VCaP (cell line): Measurements from ENCODE around the gene CDH15.

Source experiments
- H3K27ac ChIP-seq: fragments of 450-650 bp; 2 replicates; pipeline ENCODE4 v1.5.1; 2017
- TF ChIP-seq, protein P1 (sequence below): fragments of 450-650 bp; conservative IDR thresholded peaks from 2 replicates; pipeline ENCODE4 v1.5.1; 2017; ENCODE audit warnings: mild to moderate bottlenecking, moderate library complexity

Gene CDH15

DNA sequence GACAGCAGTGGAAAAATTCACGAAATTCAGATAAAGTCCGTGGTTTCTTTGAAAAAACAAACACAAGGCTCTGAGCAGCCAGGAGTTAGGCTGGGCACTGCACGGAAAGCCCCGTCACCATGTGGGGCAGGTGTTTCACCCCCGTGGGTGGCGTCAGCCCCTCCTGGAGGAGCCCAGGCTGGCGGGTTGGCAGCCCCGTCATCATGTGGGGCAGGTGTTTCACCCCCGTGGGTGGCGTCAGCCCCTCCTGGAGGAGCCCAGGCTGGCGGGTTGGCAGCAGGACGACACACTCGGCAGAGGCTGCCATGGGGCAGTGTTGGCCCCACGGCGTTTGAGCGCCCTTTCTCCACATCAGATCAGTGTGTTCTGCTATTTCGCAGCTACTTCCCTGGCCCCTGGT is 39.8 kb upstream of the CDH15 start:
- H3K27ac ChIP-seq = no peak overlapping the region
- TF ChIP-seq, protein P1, sequence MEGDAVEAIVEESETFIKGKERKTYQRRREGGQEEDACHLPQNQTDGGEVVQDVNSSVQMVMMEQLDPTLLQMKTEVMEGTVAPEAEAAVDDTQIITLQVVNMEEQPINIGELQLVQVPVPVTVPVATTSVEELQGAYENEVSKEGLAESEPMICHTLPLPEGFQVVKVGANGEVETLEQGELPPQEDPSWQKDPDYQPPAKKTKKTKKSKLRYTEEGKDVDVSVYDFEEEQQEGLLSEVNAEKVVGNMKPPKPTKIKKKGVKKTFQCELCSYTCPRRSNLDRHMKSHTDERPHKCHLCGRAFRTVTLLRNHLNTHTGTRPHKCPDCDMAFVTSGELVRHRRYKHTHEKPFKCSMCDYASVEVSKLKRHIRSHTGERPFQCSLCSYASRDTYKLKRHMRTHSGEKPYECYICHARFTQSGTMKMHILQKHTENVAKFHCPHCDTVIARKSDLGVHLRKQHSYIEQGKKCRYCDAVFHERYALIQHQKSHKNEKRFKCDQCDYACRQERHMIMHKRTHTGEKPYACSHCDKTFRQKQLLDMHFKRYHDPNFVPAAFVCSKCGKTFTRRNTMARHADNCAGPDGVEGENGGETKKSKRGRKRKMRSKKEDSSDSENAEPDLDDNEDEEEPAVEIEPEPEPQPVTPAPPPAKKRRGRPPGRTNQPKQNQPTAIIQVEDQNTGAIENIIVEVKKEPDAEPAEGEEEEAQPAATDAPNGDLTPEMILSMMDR = no peak

DNA sequence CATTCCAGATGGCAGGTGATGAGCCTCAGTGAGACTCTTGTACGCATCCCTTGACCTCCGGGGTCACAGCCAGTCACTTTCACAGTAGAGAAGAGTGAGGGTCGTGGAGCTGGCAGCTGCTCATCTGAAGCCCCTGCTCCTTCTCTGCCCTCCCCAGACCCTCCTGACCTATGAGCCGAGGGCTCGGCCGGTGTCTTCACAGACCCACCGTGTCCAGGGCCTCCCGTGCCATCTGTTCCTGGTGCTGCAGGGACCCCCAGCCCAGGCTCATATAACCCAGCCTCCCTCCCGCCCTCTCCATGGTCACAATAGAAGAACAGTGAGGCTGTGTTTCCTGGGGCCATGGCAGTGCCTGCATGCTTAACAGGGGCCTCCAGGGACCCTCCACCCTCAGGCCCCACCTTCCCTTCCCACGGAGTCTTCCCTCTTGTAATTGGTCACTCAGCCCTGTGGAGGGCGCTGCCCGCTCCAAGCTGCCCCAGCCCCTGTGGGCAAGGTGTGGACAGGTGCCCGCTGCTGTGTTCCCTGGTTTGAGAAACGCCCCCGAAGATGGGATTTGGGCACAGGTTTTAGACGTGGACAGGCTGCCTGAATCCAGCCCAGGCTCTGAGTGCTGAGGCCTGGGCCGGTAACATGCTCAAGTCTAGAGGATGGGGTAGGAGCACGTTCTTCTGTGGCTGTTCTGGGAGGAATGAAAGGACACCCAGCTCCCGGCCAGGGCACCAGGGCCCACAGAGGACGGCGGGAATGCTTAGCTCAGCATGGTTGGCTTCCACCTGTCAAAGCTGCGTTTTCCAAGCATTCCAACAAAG is 39.1 kb upstream of the CDH15 start:
- no peak overlapping the region for H3K27ac ChIP-seq
- TF ChIP-seq, protein P1 = no peak

DNA sequence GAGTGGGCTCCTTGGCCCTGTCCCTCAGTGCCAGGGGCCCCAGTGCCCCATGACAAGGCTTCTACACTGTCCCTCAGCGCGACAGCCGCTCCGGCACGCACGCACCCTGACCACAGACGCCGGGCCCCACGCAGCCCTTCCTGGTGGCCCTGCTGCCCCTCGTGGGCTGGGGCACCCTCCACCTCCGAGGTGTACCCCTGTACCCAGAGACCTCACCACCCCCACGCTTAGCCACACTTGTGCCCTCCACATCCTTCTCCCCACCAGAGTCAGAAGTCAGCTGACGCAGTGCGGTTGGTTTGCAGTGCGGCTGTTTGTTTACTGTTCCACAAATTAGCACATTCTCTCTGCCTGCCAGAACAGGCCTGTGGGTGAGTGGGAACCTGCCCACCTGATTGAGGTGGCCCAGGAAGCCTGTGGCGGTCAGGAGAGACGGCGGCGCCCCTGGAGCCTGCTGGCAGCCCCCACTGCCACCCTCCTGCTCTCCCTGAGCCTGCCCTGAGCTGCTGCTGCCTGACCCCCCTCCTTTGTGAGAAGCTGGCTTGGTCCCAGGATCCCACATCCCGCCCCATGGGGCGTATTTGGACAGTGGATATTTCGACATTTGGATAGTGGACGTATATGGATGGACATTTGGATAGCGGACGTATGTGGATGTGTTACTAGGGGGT is 38.0 kb upstream of the CDH15 start:
- H3K27ac ChIP-seq = no peak overlapping the region
- TF ChIP-seq, protein P1 = no peak

DNA sequence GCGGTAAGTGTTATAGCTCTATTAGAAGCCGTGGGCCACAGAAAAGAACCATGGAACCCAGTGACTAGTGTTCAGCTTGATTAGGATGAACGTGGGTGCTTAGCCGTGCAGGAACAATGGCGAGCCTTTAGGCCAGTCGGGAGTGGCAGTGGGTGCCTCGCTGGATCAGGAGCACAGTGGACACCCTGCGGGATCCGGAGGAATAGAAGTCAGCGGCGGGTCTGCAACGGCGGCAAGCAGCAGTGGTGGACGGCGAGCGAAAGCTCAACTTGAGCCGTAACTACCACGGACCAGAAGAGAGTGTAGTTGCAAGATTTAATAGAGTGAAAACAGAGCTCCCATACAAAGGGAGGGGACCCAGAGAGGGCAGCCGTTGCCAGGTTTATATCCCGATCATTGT is 37.3 kb upstream of the CDH15 start:
- no peak overlapping the region for H3K27ac ChIP-seq
- TF ChIP-seq, protein P1 = no peak

DNA sequence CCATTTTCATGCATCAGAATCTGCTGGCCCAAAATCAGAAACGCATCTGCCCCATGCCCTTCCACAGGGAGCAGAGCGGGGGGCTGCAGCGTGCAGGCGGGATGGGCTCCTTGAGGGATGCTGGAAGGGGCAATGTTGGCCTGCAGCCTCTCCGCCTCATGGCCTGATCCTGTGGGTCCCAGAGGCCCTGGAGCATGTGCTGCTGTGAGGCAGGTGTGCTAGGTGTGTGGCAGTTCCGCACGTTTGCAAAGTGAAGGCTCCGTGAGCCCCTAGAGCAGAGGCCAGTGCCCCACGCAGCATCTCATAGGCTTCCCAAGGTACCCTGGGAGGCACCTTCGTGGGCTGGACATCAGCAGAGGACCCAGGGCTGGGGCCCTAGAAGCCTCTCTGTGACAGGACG is 36.4 kb upstream of the CDH15 start:
- TF ChIP-seq, protein P1 = no peak
- H3K27ac ChIP-seq = no peak overlapping the region

DNA sequence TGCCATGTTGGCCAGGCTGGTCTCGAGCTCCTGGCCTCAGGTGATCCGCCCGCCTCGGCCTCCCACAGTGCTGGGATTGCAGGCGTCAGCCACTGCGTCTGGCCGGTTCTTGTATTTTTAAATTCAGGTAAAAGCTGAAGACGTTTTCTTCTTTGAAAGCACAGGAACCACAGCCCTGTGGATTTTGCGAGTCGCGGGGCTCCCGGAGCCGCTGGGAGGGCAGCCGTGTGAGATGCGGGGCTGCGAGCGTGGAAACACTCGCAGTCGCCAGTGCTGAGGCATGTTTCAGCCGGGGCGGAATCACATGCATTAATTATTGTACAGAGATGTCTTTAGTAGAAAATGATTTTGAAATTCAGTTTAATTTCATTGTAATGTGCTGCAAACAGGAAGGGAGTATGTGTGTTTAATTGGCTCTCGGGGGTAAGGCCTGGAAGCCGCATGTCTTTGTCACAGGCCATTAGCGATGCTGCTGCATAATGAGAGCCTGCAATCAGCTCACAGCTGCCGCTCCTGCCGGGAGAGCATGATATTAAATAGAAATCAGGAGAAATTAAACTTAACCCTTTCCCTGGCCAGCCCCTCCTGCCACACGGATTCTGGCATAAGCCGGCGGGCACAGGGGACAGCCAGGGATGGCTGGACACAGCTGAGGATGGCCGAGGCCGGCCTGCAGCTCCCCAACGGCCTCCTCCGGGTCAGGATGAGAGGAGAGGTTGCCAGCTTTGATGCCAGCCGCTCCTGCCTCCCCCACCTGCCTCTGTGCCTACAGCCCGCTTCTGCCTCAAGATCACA is 35.4 kb upstream of the CDH15 start:
- TF ChIP-seq, protein P1 = no peak
- H3K27ac ChIP-seq = no peak overlapping the region

DNA sequence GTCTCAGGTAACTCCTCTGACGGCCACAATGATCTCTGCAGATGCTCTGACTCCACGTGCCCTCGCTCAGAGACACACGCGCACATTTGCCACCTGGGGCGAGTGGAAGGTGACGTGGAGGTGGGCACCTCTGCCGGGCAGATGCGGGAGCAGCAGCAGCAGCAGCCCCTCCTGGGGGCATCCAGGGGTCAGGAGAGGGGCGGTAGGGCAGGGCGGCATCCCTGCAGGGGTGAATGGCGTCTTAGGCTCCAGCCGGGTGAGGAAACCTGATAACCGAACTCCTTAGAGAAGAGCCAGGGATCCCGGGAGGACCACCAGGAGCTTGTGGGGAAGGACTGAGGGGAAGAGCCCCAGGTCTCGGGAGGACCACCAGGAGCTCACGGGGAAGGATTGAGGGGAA is 34.6 kb upstream of the CDH15 start:
- H3K27ac ChIP-seq = no peak overlapping the region
- TF ChIP-seq, protein P1 = no peak
